C4-2B (cell line): ENCODE data around the gene CCL1.
"Not testable (repeated sequence)": the region's sequence is repeated elsewhere in the genome, so short reads cannot be mapped to it uniquely, and the experiment has no call there.

Experiments
- ZFX ChIP-seq: fragments of 450-650 bp; IDR thresholded peaks from 2 replicates; pipeline ENCODE4 v1.6.1; 2017
- TF ChIP-seq, protein P1 (sequence below): fragments of 450-650 bp; conservative IDR thresholded peaks from 2 replicates; pipeline ENCODE4 v1.5.1; 2017; ENCODE audit warnings: mild to moderate bottlenecking

DNA sequence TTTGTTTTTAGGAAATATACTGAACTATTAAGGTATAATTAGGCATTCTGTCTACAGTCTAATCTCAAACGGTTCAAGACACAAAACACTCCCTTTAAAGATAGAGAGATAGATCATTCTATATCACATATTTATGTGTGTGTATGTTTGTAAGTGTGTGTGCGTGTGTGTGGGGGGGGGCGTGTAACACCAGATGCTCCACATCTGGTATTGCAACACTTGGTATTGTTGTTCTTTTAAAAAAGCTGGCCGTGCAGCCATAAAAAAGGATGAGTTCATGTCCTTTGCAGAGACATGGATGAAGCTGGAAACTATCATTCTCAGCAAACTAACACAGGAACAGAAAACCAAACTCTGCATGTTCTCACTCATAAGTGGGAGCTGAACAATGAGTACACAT lies 35.5 kb downstream of the CCL1 start:
- TF ChIP-seq, protein P1, sequence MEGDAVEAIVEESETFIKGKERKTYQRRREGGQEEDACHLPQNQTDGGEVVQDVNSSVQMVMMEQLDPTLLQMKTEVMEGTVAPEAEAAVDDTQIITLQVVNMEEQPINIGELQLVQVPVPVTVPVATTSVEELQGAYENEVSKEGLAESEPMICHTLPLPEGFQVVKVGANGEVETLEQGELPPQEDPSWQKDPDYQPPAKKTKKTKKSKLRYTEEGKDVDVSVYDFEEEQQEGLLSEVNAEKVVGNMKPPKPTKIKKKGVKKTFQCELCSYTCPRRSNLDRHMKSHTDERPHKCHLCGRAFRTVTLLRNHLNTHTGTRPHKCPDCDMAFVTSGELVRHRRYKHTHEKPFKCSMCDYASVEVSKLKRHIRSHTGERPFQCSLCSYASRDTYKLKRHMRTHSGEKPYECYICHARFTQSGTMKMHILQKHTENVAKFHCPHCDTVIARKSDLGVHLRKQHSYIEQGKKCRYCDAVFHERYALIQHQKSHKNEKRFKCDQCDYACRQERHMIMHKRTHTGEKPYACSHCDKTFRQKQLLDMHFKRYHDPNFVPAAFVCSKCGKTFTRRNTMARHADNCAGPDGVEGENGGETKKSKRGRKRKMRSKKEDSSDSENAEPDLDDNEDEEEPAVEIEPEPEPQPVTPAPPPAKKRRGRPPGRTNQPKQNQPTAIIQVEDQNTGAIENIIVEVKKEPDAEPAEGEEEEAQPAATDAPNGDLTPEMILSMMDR: not testable (repeated sequence)
- TF ChIP-seq ZFX: not testable (repeated sequence)
